Urinary bladder (tissue), 4 donors: ENCODE data around the gene GPC6. TPM values are rescaled to one million over a fixed set of nuclear protein-coding genes. Genes with fewer than 3 reads are reported as not detected.

Experiments used
- DNase-seq: peaks from one replicate; pipeline ENCODE4 v3.0.0-alpha.2; 2015; ENCODE audit errors: extremely low spot score
- H3K27ac ChIP-seq: one replicate; pipeline ENCODE4 v1.5.1; 2013; ENCODE audit warnings: low read depth, mild to moderate bottlenecking, moderate library complexity
- H3K36me3 ChIP-seq: one replicate; pipeline ENCODE4 v1.6.1; 2013; ENCODE audit warnings: mild to moderate bottlenecking, moderate library complexity; ENCODE audit not compliant: insufficient read depth
- H3K4me1 ChIP-seq: one replicate; pipeline ENCODE4 v1.6.1; 2013; ENCODE audit warnings: mild to moderate bottlenecking, moderate library complexity; ENCODE audit not compliant: insufficient read depth
- H3K4me3 ChIP-seq: one replicate; pipeline ENCODE4 v1.5.1; 2013; ENCODE audit warnings: low read depth, low read length
- WGBS: extraction: QIAGEN DNeasy Blood & Tissue Kit; methylation state at CpG from one replicate; pipeline ENCODE4 v1.1.7; 2013; 5-methylcytosine and 5-hydroxymethylcytosine counted together
- polyA plus RNA-seq: library from polyadenylated mRNA; stranded (reverse); fragments of 200-250 nt; gene quantifications from one replicate; pipeline ENCODE4 v1.2.3, GENCODE V29; 2013
- total RNA-seq: library from RNA; depleted of rRNA; stranded (reverse); fragments of >200 nt; gene quantifications from one replicate; pipeline ENCODE4 v1.2.3, GENCODE V29; 2014
- donor health status: healthy with polysubstance abuse.
- donor health status: healthy.

The GPC6 gene
- total and polyA plus RNA-seq, 2 donors: 8.8 to 126 TPM

GRCh38 chr13:93649496-93649895 lies 422.9 kb downstream of the GPC6 start:
- no peaks in the 10 kb centered on the region for H3K4me1 ChIP-seq
- WGBS: 54% methylated on average over 2 of the region's 2 CpGs
- no peak overlapping the region for H3K27ac ChIP-seq
- no peak for DNase-seq
- no peak overlapping the region for H3K4me3 ChIP-seq
- no peaks in the 10 kb centered on the region for H3K36me3 ChIP-seq

- Histone ChIP-seq H3K36me3 (no peaks in the 10 kb centered on the region), H3K4me3 (no peak overlapping the region), H3K27ac (no peak overlapping the region), H3K4me1 (no peaks in the 10 kb centered on the region)
- no peak for DNase-seq
- 97% methylated on average over 3 of the region's 3 CpGs for WGBS
Observed at GRCh38 chr13:93653776-93654175, 427.2 kb downstream of the GPC6 start.

- no peak for DNase-seq
- 72% methylated on average over 1 of the region's 1 CpG for WGBS
- Histone ChIP-seq H3K4me1 (no peaks in the 10 kb centered on the region), H3K36me3 (no peaks in the 10 kb centered on the region), H3K27ac (no peak overlapping the region), H3K4me3 (no peak overlapping the region)
Observed at GRCh38 chr13:93655154-93655553, 428.5 kb downstream of the GPC6 start.

GRCh38 chr13:93660391-93661063 lies 433.9 kb downstream of the GPC6 start:
- no peak for DNase-seq
- Histone ChIP-seq H3K36me3 (no peaks in the 10 kb centered on the region), H3K4me3 (no peak overlapping the region), H3K27ac (no peak overlapping the region), H3K4me1 (no peaks in the 10 kb centered on the region)

GRCh38 chr13:93670866-93671265 lies 444.3 kb downstream of the GPC6 start:
- DNase-seq: no peak
- Histone ChIP-seq H3K27ac (no peak overlapping the region), H3K4me1 (no peaks in the 10 kb centered on the region), H3K4me3 (no peak overlapping the region), H3K36me3 (no peaks in the 10 kb centered on the region)
- 84% methylated on average over 2 of the region's 2 CpGs for WGBS

GRCh38 chr13:93672996-93673395 lies 446.4 kb downstream of the GPC6 start:
- no peaks in the 10 kb centered on the region for H3K4me1 ChIP-seq
- H3K27ac ChIP-seq: no peak overlapping the region
- DNase-seq: no peak
- WGBS: 92% methylated on average over 1 of the region's 1 CpG
- H3K4me3 ChIP-seq: no peak overlapping the region
- H3K36me3 ChIP-seq: no peaks in the 10 kb centered on the region

- H3K36me3 ChIP-seq: no peaks in the 10 kb centered on the region
- H3K4me1 ChIP-seq: no peaks in the 10 kb centered on the region
- peak; percentile 1 for DNase-seq
- H3K4me3 ChIP-seq: no peak overlapping the region
- H3K27ac ChIP-seq: no peak overlapping the region
- WGBS: 78% methylated on average over 3 of the region's 3 CpGs
Observed at GRCh38 chr13:93673885-93674284, 447.3 kb downstream of the GPC6 start.

- Histone ChIP-seq H3K4me3 (no peak overlapping the region), H3K27ac (no peak overlapping the region), H3K36me3 (no peaks in the 10 kb centered on the region), H3K4me1 (no peaks in the 10 kb centered on the region)
- 52% methylated on average over 3 of the region's 3 CpGs for WGBS
- DNase-seq: peak; percentile 8
Observed at GRCh38 chr13:93674337-93674755, 447.7 kb downstream of the GPC6 start.

GRCh38 chr13:93680329-93680728 lies 453.7 kb downstream of the GPC6 start:
- WGBS: 92% methylated on average over 2 of the region's 2 CpGs
- DNase-seq: no peak
- Histone ChIP-seq H3K4me1 (no peaks in the 10 kb centered on the region), H3K27ac (no peak overlapping the region), H3K36me3 (no peaks in the 10 kb centered on the region), H3K4me3 (no peak overlapping the region)

- Histone ChIP-seq H3K4me3 (no peak overlapping the region), H3K36me3 (no peaks in the 10 kb centered on the region), H3K4me1 (no peaks in the 10 kb centered on the region), H3K27ac (no peak overlapping the region)
- no peak for DNase-seq
- WGBS: 96% methylated on average over 1 of the region's 1 CpG
Observed at GRCh38 chr13:93685900-93686299, 459.3 kb downstream of the GPC6 start.

GRCh38 chr13:93686399-93686798 lies 459.8 kb downstream of the GPC6 start:
- Histone ChIP-seq H3K36me3 (no peaks in the 10 kb centered on the region), H3K27ac (no peak overlapping the region), H3K4me1 (no peaks in the 10 kb centered on the region), H3K4me3 (no peak overlapping the region)
- no peak for DNase-seq

GRCh38 chr13:93687261-93687660 lies 460.7 kb downstream of the GPC6 start:
- Histone ChIP-seq H3K36me3 (no peaks in the 10 kb centered on the region), H3K4me3 (no peak overlapping the region), H3K27ac (no peak overlapping the region), H3K4me1 (no peaks in the 10 kb centered on the region)
- DNase-seq: no peak

GRCh38 chr13:93689333-93689732 lies 462.7 kb downstream of the GPC6 start:
- no peak overlapping the region for H3K4me3 ChIP-seq
- H3K36me3 ChIP-seq: no peaks in the 10 kb centered on the region
- DNase-seq: no peak
- H3K27ac ChIP-seq: no peak overlapping the region
- H3K4me1 ChIP-seq: no peaks in the 10 kb centered on the region

GRCh38 chr13:93690139-93690538 lies 463.5 kb downstream of the GPC6 start:
- Histone ChIP-seq H3K36me3 (no peaks in the 10 kb centered on the region), H3K4me1 (no peaks in the 10 kb centered on the region), H3K4me3 (no peak overlapping the region), H3K27ac (no peak overlapping the region)
- 50% methylated on average over 1 of the region's 1 CpG for WGBS
- no peak for DNase-seq

GRCh38 chr13:93698016-93698613 lies 471.5 kb downstream of the GPC6 start:
- no peak for DNase-seq
- no peaks in the 10 kb centered on the region for H3K36me3 ChIP-seq

More at GRCh38 chr13:93698016-93698613, 471.5 kb downstream of the GPC6 start:
- Histone ChIP-seq H3K4me1 (no peaks in the 10 kb centered on the region), H3K27ac (no peak overlapping the region), H3K4me3 (no peak overlapping the region)
- 90% methylated on average over 5 of the region's 5 CpGs for WGBS
